Neural progenitor cell (in vitro differentiated cells): ENCODE results near the gene CIBAR2. TPM values are rescaled to one million over a fixed set of nuclear protein-coding genes. Genes with fewer than 3 reads are reported as not detected.

Experiments used
- DNase-seq: peaks from one replicate; pipeline ENCODE4 v3.0.0-alpha.2; 2016; ENCODE audit warnings: low spot score
- H2AFZ ChIP-seq: fragments of 200-600 bp; sonication (generic); replicated peaks from 2 replicates; pipeline ENCODE4 v1.6.1; 2016; ENCODE audit warnings: antibody characterized with exemption
- H3F3A ChIP-seq: fragments of 200-600 bp; sonication (generic); 2 replicates; pipeline ENCODE4 v1.6.1; 2016; ENCODE audit warnings: antibody characterized with exemption, low read depth
- H3K27ac ChIP-seq: fragments of 200-600 bp; sonication (generic); 2 replicates; pipeline ENCODE4 v1.5.1; 2016; ENCODE audit warnings: mild to moderate bottlenecking
- H3K27me3 ChIP-seq: fragments of 200-600 bp; sonication (generic); 2 replicates; pipeline ENCODE4 v1.6.1; 2016; ENCODE audit warnings: mild to moderate bottlenecking, moderate library complexity
- H3K36me3 ChIP-seq: fragments of 200-600 bp; sonication (generic); 2 replicates; pipeline ENCODE4 v1.5.1; 2016
- H3K4me1 ChIP-seq: fragments of 200-600 bp; sonication (generic); 2 replicates; pipeline ENCODE4 v1.6.1; 2016; ENCODE audit warnings: mixed run types
- H3K4me2 ChIP-seq: fragments of 200-600 bp; sonication (generic); 2 replicates; pipeline ENCODE4 v1.6.1; 2016
- H3K4me3 ChIP-seq: fragments of 200-600 bp; sonication (generic); 2 replicates; pipeline ENCODE4 v1.5.1; 2016
- H3K79me2 ChIP-seq: fragments of 200-600 bp; sonication (generic); 2 replicates; pipeline ENCODE4 v1.6.1; 2016; ENCODE audit warnings: low read depth
- H3K9ac ChIP-seq: fragments of 200-600 bp; sonication (generic); 2 replicates; pipeline ENCODE4 v1.6.1; 2016
- H3K9me3 ChIP-seq: fragments of 200-600 bp; sonication (generic); 2 replicates; pipeline ENCODE4 v1.5.1; 2016; ENCODE audit warnings: low read depth
- H4K20me1 ChIP-seq: fragments of 200-600 bp; sonication (generic); 2 replicates; pipeline ENCODE4 v1.6.1; 2016; ENCODE audit warnings: low read depth
- H3K27ac Mint-ChIP-seq: 3 replicates; pipeline ENCODE4 v1.8.0; 2021; ENCODE audit warnings: mixed read lengths
- H3K27me3 Mint-ChIP-seq: 2 replicates; pipeline ENCODE4 v1.8.0; 2022; ENCODE audit warnings: low read depth, mild to moderate bottlenecking, inconsistent platforms, moderate library complexity, mixed read lengths; ENCODE audit not compliant: insufficient read depth
- H3K36me3 Mint-ChIP-seq: 3 replicates; pipeline ENCODE4 v1.8.0; 2021; ENCODE audit warnings: mixed read lengths
- H3K4me1 Mint-ChIP-seq: 3 replicates; pipeline ENCODE4 v1.8.0; 2021; ENCODE audit warnings: mixed read lengths
- H3K4me3 Mint-ChIP-seq: 3 replicates; pipeline ENCODE4 v1.8.0; 2021; ENCODE audit warnings: mild to moderate bottlenecking, moderate library complexity, mixed read lengths
- H3K9me3 Mint-ChIP-seq: 3 replicates; pipeline ENCODE4 v1.8.0; 2020; ENCODE audit warnings: mixed read lengths
- CTCF ChIP-seq: fragments of 200-600 bp; sonication (generic); IDR thresholded peaks from 2 replicates; pipeline ENCODE4 v1.5.1; 2017; ENCODE audit warnings: antibody characterized with exemption, mild to moderate bottlenecking
- EZH2 ChIP-seq: fragments of 200-600 bp; sonication (generic); IDR thresholded peaks from 2 replicates; pipeline ENCODE4 v1.6.1; 2017; ENCODE audit warnings: antibody characterized with exemption, mild to moderate bottlenecking, moderate library complexity
- EZH2phosphoT487 ChIP-seq: fragments of 200-600 bp; sonication (generic); IDR thresholded peaks from 2 replicates; pipeline ENCODE4 v1.6.1; 2017; ENCODE audit warnings: antibody characterized with exemption
- total RNA-seq: library from RNA; depleted of rRNA; stranded (reverse); fragments of >200 nt; gene quantifications from 2 replicates; pipeline ENCODE4 v1.2.3, GENCODE V29; 2015; ENCODE audit warnings: low replicate concordance

Gene CIBAR2
- total RNA-seq, 1 donor from 2014 or later = not detected

DNA sequence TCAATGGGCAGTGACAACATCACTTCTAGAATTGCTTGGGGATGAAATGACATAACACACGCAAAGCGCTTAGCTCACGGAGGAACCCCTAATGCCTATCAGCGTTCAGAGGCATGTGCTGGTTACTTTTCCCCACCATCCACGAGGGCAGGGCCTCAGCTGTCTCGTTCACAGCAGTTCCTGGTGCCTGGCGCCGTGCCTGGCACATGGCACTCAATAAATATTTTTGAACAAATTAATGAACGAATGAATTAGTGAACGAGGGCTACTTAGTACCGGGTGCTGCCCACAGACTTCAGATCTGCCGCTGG, 14.1 kb upstream of the CIBAR2 start:
- Histone ChIP-seq H3K9ac (no peak overlapping the region), H3F3A (peaks cover 24% of the 10 kb centered on the region), H3K9me3 (no peaks in the 10 kb centered on the region), H3K27me3 (no peaks in the 10 kb centered on the region), H3K27ac (no peak overlapping the region), H3K4me2 (peak overlapping the region; percentile 68), H2AFZ (no peak overlapping the region), H3K36me3 (no peaks in the 10 kb centered on the region), H3K4me1 (peaks cover 25% of the 10 kb centered on the region), H3K4me3 (no peak overlapping the region), H4K20me1 (no peaks in the 10 kb centered on the region), H3K79me2 (no peaks in the 10 kb centered on the region)
- Mint-ChIP-seq H3K9me3 (peaks cover 2% of the 10 kb centered on the region), H3K27me3 (peaks cover 29% of the 10 kb centered on the region), H3K4me1 (peaks cover 57% of the 10 kb centered on the region), H3K36me3 (no peaks in the 10 kb centered on the region), H3K27ac (no peak overlapping the region), H3K4me3 (no peak overlapping the region)
- TF ChIP-seq EZH2phosphoT487 = no peak
- no peak for TF ChIP-seq CTCF
- TF ChIP-seq EZH2 = no peak
- no peak for DNase-seq

DNA sequence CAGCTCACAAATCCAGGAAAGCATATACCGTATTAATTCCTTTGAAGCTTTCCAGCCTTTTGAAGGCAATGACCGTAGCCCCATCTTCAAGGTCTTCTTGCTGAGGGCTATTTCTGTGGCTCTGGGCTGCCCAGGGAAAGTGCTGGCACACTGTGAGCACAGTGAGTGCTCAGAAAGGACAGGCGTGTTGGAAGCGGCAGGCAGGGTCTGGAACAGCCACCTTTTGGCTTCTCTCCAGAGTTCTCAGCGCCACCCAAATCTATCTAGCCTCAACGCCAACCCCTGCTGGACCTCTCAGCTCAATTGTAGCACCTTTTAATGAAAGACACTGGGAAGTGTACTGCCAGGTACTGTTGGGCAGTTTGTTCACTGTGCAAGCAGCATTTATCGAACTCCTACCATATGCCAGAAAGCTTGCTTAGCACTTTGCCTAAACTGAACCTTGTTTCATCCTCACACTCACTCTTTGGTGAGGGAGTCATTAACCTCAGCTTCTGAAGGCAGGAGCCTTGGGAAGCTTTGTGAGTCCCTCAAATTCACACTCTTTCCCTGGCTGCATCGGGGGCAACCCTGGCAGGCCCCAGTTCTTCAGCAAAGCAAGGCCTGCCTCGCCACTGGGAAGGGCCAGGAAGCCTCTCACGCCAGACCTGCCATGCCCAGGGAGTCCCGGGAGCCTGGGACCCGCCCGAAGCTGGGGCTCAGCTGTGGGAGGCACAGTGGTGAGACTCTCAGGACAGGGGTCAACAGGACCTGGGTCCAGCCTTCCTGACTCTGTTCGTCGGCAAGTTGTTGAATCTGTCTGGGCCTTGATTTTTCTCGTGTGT, 13.5 kb upstream of the CIBAR2 start:
- H3K4me1 Mint-ChIP-seq = peaks cover 55% of the 10 kb centered on the region
- Histone ChIP-seq H3K79me2 (no peaks in the 10 kb centered on the region), H3K36me3 (no peaks in the 10 kb centered on the region), H3K9me3 (no peaks in the 10 kb centered on the region), H3K9ac (no peak overlapping the region), H3K27me3 (no peaks in the 10 kb centered on the region), H3K4me3 (no peak overlapping the region), H2AFZ (no peak overlapping the region), H4K20me1 (no peaks in the 10 kb centered on the region), H3K4me1 (peaks cover 25% of the 10 kb centered on the region), H3K27ac (no peak overlapping the region), H3K4me2 (no peak overlapping the region), H3F3A (peaks cover 24% of the 10 kb centered on the region)
- no peaks in the 10 kb centered on the region for H3K36me3 Mint-ChIP-seq
- peaks cover 32% of the 10 kb centered on the region for H3K27me3 Mint-ChIP-seq
- no peak overlapping the region for H3K4me3 Mint-ChIP-seq
- TF ChIP-seq EZH2phosphoT487 = no peak
- TF ChIP-seq CTCF = no peak
- H3K9me3 Mint-ChIP-seq = peaks cover 2% of the 10 kb centered on the region
- no peak overlapping the region for H3K27ac Mint-ChIP-seq
- no peak for DNase-seq

- Histone ChIP-seq H2AFZ (no peak overlapping the region), H3K79me2 (no peaks in the 10 kb centered on the region), H3K36me3 (no peaks in the 10 kb centered on the region), H3K4me2 (no peak overlapping the region), H3K4me1 (peaks cover 21% of the 10 kb centered on the region), H3K27ac (no peak overlapping the region), H4K20me1 (no peaks in the 10 kb centered on the region), H3K27me3 (no peaks in the 10 kb centered on the region), H3K9me3 (no peaks in the 10 kb centered on the region), H3K9ac (no peak overlapping the region), H3F3A (peaks cover 24% of the 10 kb centered on the region), H3K4me3 (no peak overlapping the region)
- no peak overlapping the region for H3K27ac Mint-ChIP-seq
- peaks cover 48% of the 10 kb centered on the region for H3K4me1 Mint-ChIP-seq
- H3K4me3 Mint-ChIP-seq = no peak overlapping the region
- no peak for DNase-seq
- H3K36me3 Mint-ChIP-seq = no peaks in the 10 kb centered on the region
- H3K9me3 Mint-ChIP-seq = peaks cover 2% of the 10 kb centered on the region
- TF ChIP-seq EZH2 (no peak), EZH2phosphoT487 (no peak), CTCF (no peak)
- H3K27me3 Mint-ChIP-seq = peaks cover 32% of the 10 kb centered on the region
Measured at GRCh38 chr16:85124636-85125346, 12.5 kb upstream of the CIBAR2 start.
